NCI-H748 (cell line): ENCODE data around the gene PGBD2.
"Not testable (repeated sequence)": the region's sequence is repeated elsewhere in the genome, so short reads cannot be mapped to it uniquely, and the experiment has no call there.

Source experiments
- DNase-seq: peaks from one replicate; lab custom pipeline; 2025; ENCODE audit not compliant: unreplicated experiment; lab: John Stamatoyannopoulos, UW

Gene PGBD2

GRCh38 chr1:248906009-248906752 is at the start of gene PGBD2:
TSS of gene PGBD2 (plus strand) at chr1:248906235. CDS start at chr1:248913863, 7,628 bp downstream.
- peak; percentile 91 for DNase-seq

GRCh38 chr1:248857201-248857600 is 48.8 kb upstream of the PGBD2 start:
- no peak for DNase-seq

GRCh38 chr1:248857749-248858095 is 48.3 kb upstream of the PGBD2 start:
- no peak for DNase-seq

- peak; percentile 80 for DNase-seq
Measured at GRCh38 chr1:248858096-248858890, 47.7 kb upstream of the PGBD2 start.

- peak; percentile 95 for DNase-seq
Measured at GRCh38 chr1:248858891-248859889, 46.8 kb upstream of the PGBD2 start, which contains the start of gene ZNF692. TSS of gene ZNF692 (minus strand) at chr1:248859085. CDS start at chr1:248858309, 776 bp downstream.

- no peak for DNase-seq
Measured at GRCh38 chr1:248860007-248860406, 46.0 kb upstream of the PGBD2 start.

GRCh38 chr1:248861616-248862015 is 44.4 kb upstream of the PGBD2 start:
- no peak for DNase-seq

GRCh38 chr1:248862695-248862997 is 43.4 kb upstream of the PGBD2 start:
- DNase-seq = no peak

- peak; percentile 90 for DNase-seq
Measured at GRCh38 chr1:248862998-248863881, 42.8 kb upstream of the PGBD2 start.

GRCh38 chr1:248871837-248872401 is 34.1 kb upstream of the PGBD2 start:
- DNase-seq = no peak

- DNase-seq = peak; percentile 89
Measured at GRCh38 chr1:248872752-248873408, 33.2 kb upstream of the PGBD2 start.

GRCh38 chr1:248873409-248873992 is 32.5 kb upstream of the PGBD2 start:
- DNase-seq = peak; percentile 91

- peak; percentile 88 for DNase-seq
Measured at GRCh38 chr1:248873993-248874533, 32.0 kb upstream of the PGBD2 start.

- DNase-seq = no peak
Measured at GRCh38 chr1:248881261-248881660, 24.8 kb upstream of the PGBD2 start.

GRCh38 chr1:248882427-248882826 is 23.6 kb upstream of the PGBD2 start:
- not testable (repeated sequence) for DNase-seq

GRCh38 chr1:248884632-248885295 is 21.3 kb upstream of the PGBD2 start:
- no peak for DNase-seq

- DNase-seq = no peak
Measured at GRCh38 chr1:248885646-248886045, 20.4 kb upstream of the PGBD2 start.

- DNase-seq = no peak
Measured at GRCh38 chr1:248886237-248886895, 19.7 kb upstream of the PGBD2 start.
